Fibroblast of lung (primary cell): ENCODE results near the gene CDYL. TPM values are rescaled to one million over a fixed set of nuclear protein-coding genes. Genes with fewer than 3 reads are reported as not detected.

Experiments used
- DNase-seq, 2 donors: peaks; one replicate each; pipeline versions ENCODE4 v3.0.0 to v3.0.0-alpha.2; 2010; ENCODE audit warnings: low read depth in 2 of 2
- H2AFZ ChIP-seq: 2 replicates; pipeline ENCODE4 v1.5.1; 2012; ENCODE audit warnings: low read length, control low read depth, inconsistent platforms
- H3K27ac ChIP-seq: 2 replicates; pipeline ENCODE4 v1.5.1; 2011; ENCODE audit warnings: low read length, control low read depth; ENCODE audit not compliant: insufficient read depth
- H3K27me3 ChIP-seq: 2 replicates; pipeline ENCODE4 v1.5.1; 2011; ENCODE audit warnings: mild to moderate bottlenecking, low read length; ENCODE audit not compliant: control insufficient read depth, insufficient read depth
- H3K36me3 ChIP-seq: 2 replicates; pipeline ENCODE4 v1.5.1; 2011; ENCODE audit warnings: low read length; ENCODE audit not compliant: control insufficient read depth, insufficient read depth
- H3K4me1 ChIP-seq: 2 replicates; pipeline ENCODE4 v1.5.1; 2011; ENCODE audit warnings: low read length; ENCODE audit not compliant: control insufficient read depth, insufficient read depth; ENCODE audit errors: extremely low read depth
- H3K4me2 ChIP-seq: 2 replicates; pipeline ENCODE4 v1.5.1; 2011; ENCODE audit warnings: low read length, control low read depth; ENCODE audit not compliant: insufficient read depth; ENCODE audit errors: extremely low read depth
- H3K4me3 ChIP-seq, 4 experiments: fragments of 200-600 bp in 1 of 4; sonication (generic) in 1 of 4; replicated peaks in 1 of 4; 2 replicates each; pipeline ENCODE4 v1.5.1; 2011 to 2016; ENCODE audit warnings: low read length in 4 of 4, low read depth in 3 of 4, mild to moderate bottlenecking in 3 of 4, control low read depth in 2 of 4, inconsistent platforms in 1 of 4, mixed read lengths in 1 of 4; ENCODE audit not compliant: insufficient read depth in 1 of 4; ENCODE audit errors: control extremely low read depth in 1 of 4
- H3K79me2 ChIP-seq: 2 replicates; pipeline ENCODE4 v1.5.1; 2012; ENCODE audit warnings: mild to moderate bottlenecking, low read length, inconsistent platforms; ENCODE audit not compliant: control insufficient read depth, insufficient read depth
- H3K9ac ChIP-seq: 2 replicates; pipeline ENCODE4 v1.5.1; 2011; ENCODE audit warnings: mild to moderate bottlenecking, low read length, control low read depth; ENCODE audit not compliant: insufficient read depth
- H3K9me3 ChIP-seq: 2 replicates; pipeline ENCODE4 v1.5.1; 2012; ENCODE audit warnings: low read depth, low read length; ENCODE audit not compliant: control insufficient read depth, insufficient read depth
- H4K20me1 ChIP-seq: 2 replicates; pipeline ENCODE4 v1.5.1; 2011; ENCODE audit warnings: low read length; ENCODE audit not compliant: control insufficient read depth, insufficient read depth; ENCODE audit errors: extremely low read depth
- EZH2 ChIP-seq: IDR thresholded peaks from 2 replicates; pipeline ENCODE4 v1.5.1; 2012; ENCODE audit warnings: low read length, control low read depth, mild to moderate bottlenecking; ENCODE audit errors: missing control alignments
- polyA minus RNA-seq: library from RNA; depleted of rRNA, polyadenylated mRNA; stranded (reverse); fragments of >200 nt; gene quantifications from 2 replicates; pipeline ENCODE4 v1.2.3, GENCODE V29; 2011; ENCODE audit warnings: low replicate concordance
- polyA plus RNA-seq, 2 donors: library from polyadenylated mRNA; depleted of rRNA in 1 of 2; stranded (reverse) in 1 of 2; unstranded in 1 of 2; fragments of >200 nt; gene quantifications; 2 replicates each; pipeline ENCODE4 v1.2.1, GENCODE V29; 2011 to 2012; ENCODE audit warnings: missing spikeins in 1 of 2
- total RNA-seq: library from RNA; depleted of rRNA; stranded (reverse); fragments of >200 nt; gene quantifications from 2 replicates; pipeline ENCODE4 v1.2.1, GENCODE V29; 2014
- TF ChIP-seq, protein P1 (sequence below), 2 donors: IDR thresholded peaks in 1 of 2; conservative IDR thresholded peaks in 1 of 2; 1 replicate in 1 of 2; 2 replicates in 1 of 2; pipeline ENCODE4 v1.5.1; 2011 to 2012; ENCODE audit warnings: low read length in 2 of 2, control low read depth in 1 of 2, inconsistent platforms in 1 of 2, low read depth in 1 of 2, mild to moderate bottlenecking in 1 of 2

CDYL gene, protein sequence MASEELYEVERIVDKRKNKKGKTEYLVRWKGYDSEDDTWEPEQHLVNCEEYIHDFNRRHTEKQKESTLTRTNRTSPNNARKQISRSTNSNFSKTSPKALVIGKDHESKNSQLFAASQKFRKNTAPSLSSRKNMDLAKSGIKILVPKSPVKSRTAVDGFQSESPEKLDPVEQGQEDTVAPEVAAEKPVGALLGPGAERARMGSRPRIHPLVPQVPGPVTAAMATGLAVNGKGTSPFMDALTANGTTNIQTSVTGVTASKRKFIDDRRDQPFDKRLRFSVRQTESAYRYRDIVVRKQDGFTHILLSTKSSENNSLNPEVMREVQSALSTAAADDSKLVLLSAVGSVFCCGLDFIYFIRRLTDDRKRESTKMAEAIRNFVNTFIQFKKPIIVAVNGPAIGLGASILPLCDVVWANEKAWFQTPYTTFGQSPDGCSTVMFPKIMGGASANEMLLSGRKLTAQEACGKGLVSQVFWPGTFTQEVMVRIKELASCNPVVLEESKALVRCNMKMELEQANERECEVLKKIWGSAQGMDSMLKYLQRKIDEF
- total RNA-seq (21.3 and 24.9 TPM in 2 replicates), polyA plus RNA-seq (16.9 and 20.6 TPM in 2 replicates), polyA minus RNA-seq (12.7 and 14.9 TPM in 2 replicates)
- polyA plus RNA-seq (2012): 13.9 and 15.0 TPM in 2 replicates

DNA sequence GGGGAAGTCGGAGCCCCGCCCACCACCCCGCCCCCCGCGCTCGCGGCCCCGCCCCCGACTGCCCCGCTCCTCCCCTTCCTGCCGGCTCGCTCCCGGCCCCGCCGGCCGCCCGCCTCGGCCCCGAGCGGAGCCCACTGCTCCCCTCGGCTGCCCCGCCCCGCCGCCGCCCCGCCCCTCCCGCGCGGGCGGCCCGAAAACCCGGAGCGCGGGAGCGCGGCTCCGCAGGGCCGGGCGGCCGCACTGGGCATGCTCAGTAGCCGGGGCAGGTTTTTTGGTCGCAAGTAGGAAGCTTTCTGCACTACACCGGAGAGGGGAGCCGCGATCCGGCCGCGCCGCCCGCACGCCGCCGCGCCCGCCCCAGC lies at the start of gene CDYL:
TSS of gene CDYL (plus strand) at position 274 of the 362 bp plus-strand sequence. CDS start 380 bp downstream, outside the sequence.
- peak within 1 kb of the TSS; percentile 85 for H3K4me2 ChIP-seq
- H2AFZ ChIP-seq: peak within 1 kb of the TSS; percentile 71
- H3K4me3 ChIP-seq: peak within 1 kb of the TSS; percentile 44 to 76 (median 70)

DNA sequence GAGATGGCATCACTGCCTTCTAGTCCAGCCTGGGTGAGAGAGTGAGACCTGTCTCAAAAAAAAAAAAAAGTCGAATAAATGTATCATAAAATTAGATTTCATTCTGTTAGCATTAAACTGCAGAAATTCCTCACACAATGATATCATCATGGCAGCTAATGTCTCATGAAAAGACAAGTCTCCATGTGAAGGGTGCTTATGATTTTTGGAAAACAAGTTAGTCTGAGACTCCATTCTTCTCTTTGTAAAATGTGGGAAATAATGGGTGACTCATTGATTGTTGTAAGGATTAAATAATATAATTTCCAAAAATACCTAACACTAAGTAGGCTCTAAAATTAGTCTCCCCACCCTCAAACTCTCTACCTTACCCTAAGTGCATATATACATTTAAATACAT lies 49.6 kb upstream of the CDYL start:
- no peak overlapping the region for H3K27ac ChIP-seq
- H3K9me3 ChIP-seq: no peaks in the 10 kb centered on the region
- H3K4me1 ChIP-seq: no peaks in the 10 kb centered on the region
- no peak overlapping the region for H3K9ac ChIP-seq
- no peaks in the 10 kb centered on the region for H3K36me3 ChIP-seq
- no peaks in the 10 kb centered on the region for H3K79me2 ChIP-seq
- no peak overlapping the region for H2AFZ ChIP-seq
- no peaks in the 10 kb centered on the region for H3K27me3 ChIP-seq
- no peaks in the 10 kb centered on the region for H4K20me1 ChIP-seq
- no peak for DNase-seq
- H3K4me2 ChIP-seq: no peak overlapping the region
- H3K4me3 ChIP-seq: no peak overlapping the region
- TF ChIP-seq EZH2: no peak
- TF ChIP-seq, protein P1, sequence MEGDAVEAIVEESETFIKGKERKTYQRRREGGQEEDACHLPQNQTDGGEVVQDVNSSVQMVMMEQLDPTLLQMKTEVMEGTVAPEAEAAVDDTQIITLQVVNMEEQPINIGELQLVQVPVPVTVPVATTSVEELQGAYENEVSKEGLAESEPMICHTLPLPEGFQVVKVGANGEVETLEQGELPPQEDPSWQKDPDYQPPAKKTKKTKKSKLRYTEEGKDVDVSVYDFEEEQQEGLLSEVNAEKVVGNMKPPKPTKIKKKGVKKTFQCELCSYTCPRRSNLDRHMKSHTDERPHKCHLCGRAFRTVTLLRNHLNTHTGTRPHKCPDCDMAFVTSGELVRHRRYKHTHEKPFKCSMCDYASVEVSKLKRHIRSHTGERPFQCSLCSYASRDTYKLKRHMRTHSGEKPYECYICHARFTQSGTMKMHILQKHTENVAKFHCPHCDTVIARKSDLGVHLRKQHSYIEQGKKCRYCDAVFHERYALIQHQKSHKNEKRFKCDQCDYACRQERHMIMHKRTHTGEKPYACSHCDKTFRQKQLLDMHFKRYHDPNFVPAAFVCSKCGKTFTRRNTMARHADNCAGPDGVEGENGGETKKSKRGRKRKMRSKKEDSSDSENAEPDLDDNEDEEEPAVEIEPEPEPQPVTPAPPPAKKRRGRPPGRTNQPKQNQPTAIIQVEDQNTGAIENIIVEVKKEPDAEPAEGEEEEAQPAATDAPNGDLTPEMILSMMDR (conservative IDR thresholded peaks at IDR 0.05 in 1 of 2, IDR thresholded peaks at IDR 0.05 in 1 of 2; ENCODE audit: low read depth in 1 of 2, low read length in 2 of 2): no peak

More for the DNA sequence above, at the start of gene CDYL:
- H3K9ac ChIP-seq: peak within 1 kb of the TSS; percentile 71
- peaks cover 6% of the 10 kb centered on the region for H3K4me1 ChIP-seq
- no peak within 1 kb of the TSS for H3K27ac ChIP-seq
- H3K36me3 ChIP-seq: no peaks in the 10 kb centered on the region
- peak; percentile 85 to 89 for DNase-seq
- peaks cover 38% of the 10 kb centered on the region for H3K79me2 ChIP-seq
- no peaks in the 10 kb centered on the region for H4K20me1 ChIP-seq
- peaks cover 5% of the 10 kb centered on the region for H3K27me3 ChIP-seq
- no peak for TF ChIP-seq EZH2
- no peaks in the 10 kb centered on the region for H3K9me3 ChIP-seq

- no peak overlapping the region for H3K27ac ChIP-seq
Measured at GRCh38 chr6:4727217-4727616, 49.0 kb upstream of the CDYL start.

More at GRCh38 chr6:4727217-4727616, 49.0 kb upstream of the CDYL start:
- H3K9me3 ChIP-seq: no peaks in the 10 kb centered on the region
- no peak overlapping the region for H2AFZ ChIP-seq
- TF ChIP-seq, protein P1 (conservative IDR thresholded peaks at IDR 0.05 in 1 of 2, IDR thresholded peaks at IDR 0.05 in 1 of 2; ENCODE audit: low read depth in 1 of 2, low read length in 2 of 2): no peak
- no peak for TF ChIP-seq EZH2
- H3K4me2 ChIP-seq: no peak overlapping the region
- H3K4me1 ChIP-seq: no peaks in the 10 kb centered on the region
- H3K36me3 ChIP-seq: no peaks in the 10 kb centered on the region
- H3K4me3 ChIP-seq: no peak overlapping the region
- no peaks in the 10 kb centered on the region for H4K20me1 ChIP-seq
- no peaks in the 10 kb centered on the region for H3K79me2 ChIP-seq
- H3K27me3 ChIP-seq: no peaks in the 10 kb centered on the region
- no peak overlapping the region for H3K9ac ChIP-seq
- DNase-seq: no peak
